GM06990 (cell line): Measurements from ENCODE around the gene GAS5.

ENCODE experiments used
- DNase-seq: peaks from one replicate; pipeline ENCODE4 v3.0.0-alpha.2; 2011; ENCODE audit not compliant: insufficient read length; ENCODE audit errors: extremely low read depth
- H3K27me3 ChIP-seq: replicated peaks from 2 replicates; pipeline ENCODE4 v1.6.0; 2011; ENCODE audit warnings: low read length; ENCODE audit not compliant: control insufficient read depth, insufficient read depth
- H3K36me3 ChIP-seq: 2 replicates; pipeline ENCODE4 v1.5.1; 2011; ENCODE audit warnings: low read length; ENCODE audit not compliant: control insufficient read depth, insufficient read depth
- H3K4me3 ChIP-seq: replicated peaks from 2 replicates; pipeline ENCODE4 v1.5.1; 2011; ENCODE audit warnings: low read depth, mild to moderate bottlenecking, control low read depth, low read length
- TF ChIP-seq, protein P1 (sequence below): IDR thresholded peaks from 2 replicates; pipeline ENCODE4 v1.5.1; 2011; ENCODE audit warnings: low read length, control low read depth, mild to moderate bottlenecking, inconsistent platforms; ENCODE audit not compliant: insufficient read depth, poor library complexity, severe bottlenecking

GAS5 gene

DNA sequence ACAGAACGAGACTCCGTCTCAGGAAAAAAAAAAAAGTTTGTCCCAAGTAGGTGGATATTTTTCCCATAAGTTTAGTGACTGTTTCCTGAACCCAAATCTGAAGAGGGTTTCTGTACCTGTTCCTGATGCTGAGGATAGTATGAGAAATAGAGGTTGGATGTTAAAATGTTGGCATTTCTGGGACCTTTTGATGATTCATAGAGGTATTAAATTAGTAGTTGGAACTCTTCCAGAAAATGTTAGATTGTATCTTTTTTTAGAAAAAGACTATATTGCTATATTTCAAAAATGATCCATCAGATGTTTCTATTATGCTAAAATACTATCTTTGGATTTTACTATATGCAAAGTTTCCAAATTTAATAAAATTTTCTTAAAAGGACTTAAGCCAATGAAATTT, 40.2 kb downstream of the GAS5 start:
- TF ChIP-seq, protein P1, sequence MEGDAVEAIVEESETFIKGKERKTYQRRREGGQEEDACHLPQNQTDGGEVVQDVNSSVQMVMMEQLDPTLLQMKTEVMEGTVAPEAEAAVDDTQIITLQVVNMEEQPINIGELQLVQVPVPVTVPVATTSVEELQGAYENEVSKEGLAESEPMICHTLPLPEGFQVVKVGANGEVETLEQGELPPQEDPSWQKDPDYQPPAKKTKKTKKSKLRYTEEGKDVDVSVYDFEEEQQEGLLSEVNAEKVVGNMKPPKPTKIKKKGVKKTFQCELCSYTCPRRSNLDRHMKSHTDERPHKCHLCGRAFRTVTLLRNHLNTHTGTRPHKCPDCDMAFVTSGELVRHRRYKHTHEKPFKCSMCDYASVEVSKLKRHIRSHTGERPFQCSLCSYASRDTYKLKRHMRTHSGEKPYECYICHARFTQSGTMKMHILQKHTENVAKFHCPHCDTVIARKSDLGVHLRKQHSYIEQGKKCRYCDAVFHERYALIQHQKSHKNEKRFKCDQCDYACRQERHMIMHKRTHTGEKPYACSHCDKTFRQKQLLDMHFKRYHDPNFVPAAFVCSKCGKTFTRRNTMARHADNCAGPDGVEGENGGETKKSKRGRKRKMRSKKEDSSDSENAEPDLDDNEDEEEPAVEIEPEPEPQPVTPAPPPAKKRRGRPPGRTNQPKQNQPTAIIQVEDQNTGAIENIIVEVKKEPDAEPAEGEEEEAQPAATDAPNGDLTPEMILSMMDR, result no peak
- Histone ChIP-seq H3K4me3 (no peak overlapping the region), H3K27me3 (no peaks in the 10 kb centered on the region), H3K36me3 (no peaks in the 10 kb centered on the region; the same call in 1 of the 2 replicates)
- DNase-seq, result no peak

DNA sequence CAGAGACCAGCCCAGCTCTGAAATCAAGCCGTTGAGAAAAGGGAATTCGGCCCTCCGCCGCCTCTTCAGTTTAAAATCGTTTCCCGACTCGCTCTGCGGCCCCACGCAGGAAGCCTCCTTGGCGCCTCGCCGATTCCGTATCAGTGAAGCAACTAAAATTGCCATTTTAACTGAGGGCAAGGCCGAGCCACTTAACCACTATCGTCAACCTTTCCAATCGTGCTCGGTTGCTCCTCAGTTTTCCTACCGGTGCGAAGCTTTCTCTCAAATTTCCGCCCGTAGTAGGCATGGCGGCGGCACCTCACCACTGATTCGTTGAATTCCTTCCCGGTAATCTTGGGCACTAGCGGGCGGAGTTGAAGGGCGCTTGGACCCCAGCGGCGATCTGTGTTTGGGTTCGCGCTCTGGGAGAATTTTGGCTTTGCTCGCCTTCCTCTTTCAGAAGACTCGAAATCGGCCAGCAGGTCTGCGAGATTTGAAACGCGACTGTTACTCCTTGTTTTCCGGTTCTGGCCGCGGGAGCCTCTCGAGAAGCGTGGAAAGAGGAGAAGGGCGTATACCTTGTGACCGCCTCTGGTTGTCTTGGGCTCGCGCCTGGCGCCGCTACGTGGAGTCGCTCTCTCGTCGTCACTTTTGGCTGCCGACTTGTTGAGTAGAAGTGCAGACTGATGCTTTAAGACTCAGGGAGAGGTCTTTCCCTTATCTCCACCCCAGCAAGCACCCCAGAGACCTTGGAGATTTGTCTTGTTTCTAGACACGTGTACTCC, 43.3 kb downstream of the GAS5 start, which contains the start of the genes CENPL and DARS2:
Gene CENPL, minus strand, starts transcription at position 569 of the 767 bp plus-strand sequence. CDS start 13,584 bp downstream, outside the sequence.
Gene DARS2, plus strand, starts transcription at position 359 of the 767 bp plus-strand sequence. CDS start 557 bp downstream, outside the sequence.
- H3K36me3 ChIP-seq, result no peaks in the 10 kb centered on the region
- TF ChIP-seq, protein P1, result no peak
- peak within 1 kb of the TSS; percentile 91 for H3K4me3 ChIP-seq
- peak; percentile 90 for DNase-seq
- H3K27me3 ChIP-seq, result no peaks in the 10 kb centered on the region

DNA sequence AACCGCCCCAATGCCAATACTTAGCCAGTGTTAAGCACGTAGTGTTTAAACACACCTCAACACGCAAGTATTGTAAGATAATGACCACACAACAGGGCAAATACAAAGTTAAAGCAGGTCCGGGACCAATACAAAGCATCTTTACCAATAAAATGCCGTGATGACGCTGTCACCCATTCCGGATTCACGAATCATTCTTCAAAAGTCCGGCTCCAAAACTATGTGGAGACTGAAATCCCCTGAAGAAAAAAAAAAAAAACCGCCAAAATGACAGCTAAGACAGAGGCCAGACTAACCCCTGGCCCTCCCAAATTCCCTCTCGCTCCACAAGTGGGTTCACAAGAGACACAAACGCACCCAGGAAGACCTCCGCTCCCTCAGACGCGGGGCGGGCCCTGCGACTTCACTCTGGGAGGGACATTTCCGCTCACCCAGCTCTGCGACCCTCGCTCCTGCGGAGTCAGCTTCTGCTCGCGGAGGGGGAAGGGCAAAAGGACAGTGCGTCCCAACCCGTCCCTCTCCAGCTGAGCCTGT, 43.9 kb downstream of the GAS5 start:
- Histone ChIP-seq H3K27me3 (no peaks in the 10 kb centered on the region), H3K36me3 (no peaks in the 10 kb centered on the region), H3K4me3 (peak overlapping the region; percentile 91)
- DNase-seq, result no peak
- TF ChIP-seq, protein P1, result no peak

DNA sequence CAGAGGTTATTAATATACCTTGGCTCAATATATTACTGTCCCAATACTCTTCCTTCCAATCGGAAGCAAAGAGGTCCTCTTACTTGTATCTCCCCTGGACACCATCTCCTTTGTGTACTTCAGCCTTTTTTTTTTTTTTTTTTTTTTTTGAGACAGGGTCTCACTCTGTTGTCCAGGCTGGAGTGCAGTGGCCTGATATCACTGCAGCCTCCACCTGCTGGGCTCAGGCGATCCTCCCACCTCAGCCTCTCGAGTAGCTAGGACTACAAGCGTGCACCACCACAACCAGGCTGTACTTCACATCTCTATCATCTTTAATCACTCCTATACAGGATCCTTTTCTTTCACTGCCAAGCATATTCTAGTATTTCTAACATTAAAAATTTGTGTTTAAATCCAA, 46.1 kb downstream of the GAS5 start:
- TF ChIP-seq, protein P1, result no peak
- no peak for DNase-seq
- H3K4me3 ChIP-seq, result no peak overlapping the region
- no peaks in the 10 kb centered on the region for H3K27me3 ChIP-seq
- no peaks in the 10 kb centered on the region for H3K36me3 ChIP-seq

GRCh38 chr1:173818459-173818858, 49.3 kb downstream of the GAS5 start:
- Histone ChIP-seq H3K27me3 (no peaks in the 10 kb centered on the region), H3K4me3 (no peak overlapping the region), H3K36me3 (no peaks in the 10 kb centered on the region)
- no peak for DNase-seq
- TF ChIP-seq, protein P1, result no peak
